KOPT-K1 (cell line): ENCODE measurements around the gene ZNF521.
"Not testable (repeated sequence)": the region's sequence is repeated elsewhere in the genome, so short reads cannot be mapped to it uniquely, and the experiment has no call there.

Experiments used
- H3K27ac ChIP-seq: fragments of 200-600 bp; sonication (generic); 2 replicates; pipeline ENCODE4 v1.5.1; 2016; ENCODE audit warnings: antibody characterized with exemption, mild to moderate bottlenecking, low read depth, low read length; ENCODE audit not compliant: poor library complexity, severe bottlenecking
- H3K36me3 ChIP-seq: fragments of 200-600 bp; sonication (generic); 2 replicates; pipeline ENCODE4 v1.5.1; 2017; ENCODE audit warnings: antibody characterized with exemption, mild to moderate bottlenecking, low read length, moderate library complexity; ENCODE audit not compliant: insufficient read depth
- H3K9me3 ChIP-seq: fragments of 200-600 bp; sonication (generic); 2 replicates; pipeline ENCODE4 v1.5.1; 2017; ENCODE audit warnings: antibody characterized with exemption, low read length, mild to moderate bottlenecking; ENCODE audit not compliant: insufficient read depth, poor library complexity, severe bottlenecking

The ZNF521 gene

DNA sequence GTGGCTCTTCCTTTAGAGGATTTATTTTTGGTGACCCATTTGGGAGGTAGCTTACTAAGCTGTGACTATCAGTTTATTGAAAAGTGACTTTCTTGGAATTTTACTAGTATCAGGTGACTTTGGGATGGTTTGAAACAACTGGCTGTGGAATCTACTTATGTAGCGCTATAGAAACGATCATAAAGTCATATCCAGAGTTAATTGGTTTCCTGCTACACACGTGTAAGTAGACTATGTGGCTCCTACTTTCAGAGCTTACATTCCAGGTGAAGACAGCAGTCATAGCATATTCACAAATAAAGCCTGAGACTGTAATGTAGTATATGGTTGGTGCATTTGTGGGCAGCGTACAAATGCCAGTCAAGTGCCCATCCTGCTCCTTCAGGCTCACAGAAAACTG lies 308.9 kb downstream of the ZNF521 start:
- H3K27ac ChIP-seq = no peak overlapping the region
- no peaks in the 10 kb centered on the region for H3K9me3 ChIP-seq
- H3K36me3 ChIP-seq = no peaks in the 10 kb centered on the region

DNA sequence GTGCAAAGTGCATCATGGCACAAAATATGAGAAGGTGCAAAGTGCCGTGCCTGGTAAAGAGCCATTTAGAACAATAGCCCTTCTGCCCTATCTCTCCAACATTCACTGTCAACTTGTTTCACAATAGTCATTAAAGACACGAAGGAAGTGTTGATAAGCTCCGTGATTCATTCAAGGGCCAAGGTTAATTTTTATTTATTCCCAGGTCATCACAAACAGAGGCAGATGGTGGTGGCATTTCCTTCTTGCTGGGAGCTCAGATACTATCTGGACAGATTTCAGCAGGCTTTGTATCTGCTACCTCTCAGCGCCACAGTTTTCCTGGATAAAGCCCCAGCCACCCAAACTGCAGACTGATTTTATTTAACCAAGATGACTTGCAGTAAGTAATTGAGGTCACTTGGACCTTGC lies 309.3 kb downstream of the ZNF521 start:
- no peak overlapping the region for H3K27ac ChIP-seq
- H3K36me3 ChIP-seq = no peaks in the 10 kb centered on the region

DNA sequence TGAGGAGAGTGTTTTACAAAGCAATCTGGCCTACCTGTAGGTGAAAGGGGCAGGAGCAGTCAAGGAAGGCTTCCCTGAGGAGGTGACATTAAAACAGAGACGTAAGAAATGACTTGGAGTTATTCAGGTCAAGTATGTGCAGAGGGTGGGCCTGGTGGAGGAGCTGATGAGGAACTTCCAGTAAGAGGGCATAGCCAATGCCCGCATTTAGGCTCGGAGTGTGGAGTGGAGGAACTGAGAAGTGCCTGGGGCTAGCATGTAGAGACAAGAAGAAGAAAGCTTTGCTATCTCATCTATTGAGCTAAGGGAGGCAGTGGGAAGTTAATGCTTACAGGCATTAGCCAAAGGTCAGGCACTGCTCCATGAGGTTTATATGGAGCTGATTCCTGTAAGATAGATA lies 312.2 kb downstream of the ZNF521 start:
- Histone ChIP-seq H3K36me3 (no peaks in the 10 kb centered on the region), H3K27ac (no peak overlapping the region), H3K9me3 (no peaks in the 10 kb centered on the region)

More for the DNA sequence above, 309.3 kb downstream of the ZNF521 start:
- no peaks in the 10 kb centered on the region for H3K9me3 ChIP-seq

DNA sequence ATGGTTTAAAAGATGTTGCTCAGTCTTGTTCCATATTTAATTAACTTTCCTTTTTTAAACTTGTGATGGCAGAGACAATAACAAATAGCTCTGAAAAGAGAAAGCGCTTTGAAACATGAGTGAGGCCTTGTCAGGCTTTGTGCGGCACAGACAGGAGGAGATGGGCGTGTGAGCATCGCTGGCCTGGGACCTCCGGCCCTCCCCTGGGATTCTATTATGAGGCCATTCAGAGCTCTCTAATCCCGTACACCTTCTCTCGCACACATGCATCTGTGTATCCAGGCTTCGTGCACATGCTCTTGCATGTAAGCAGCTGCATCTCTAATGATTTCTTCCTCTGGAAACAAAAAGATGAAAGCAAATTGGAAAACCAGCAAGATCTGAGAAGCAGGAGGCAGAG lies 313.7 kb downstream of the ZNF521 start:
- no peak overlapping the region for H3K27ac ChIP-seq
- no peaks in the 10 kb centered on the region for H3K36me3 ChIP-seq
- no peaks in the 10 kb centered on the region for H3K9me3 ChIP-seq

DNA sequence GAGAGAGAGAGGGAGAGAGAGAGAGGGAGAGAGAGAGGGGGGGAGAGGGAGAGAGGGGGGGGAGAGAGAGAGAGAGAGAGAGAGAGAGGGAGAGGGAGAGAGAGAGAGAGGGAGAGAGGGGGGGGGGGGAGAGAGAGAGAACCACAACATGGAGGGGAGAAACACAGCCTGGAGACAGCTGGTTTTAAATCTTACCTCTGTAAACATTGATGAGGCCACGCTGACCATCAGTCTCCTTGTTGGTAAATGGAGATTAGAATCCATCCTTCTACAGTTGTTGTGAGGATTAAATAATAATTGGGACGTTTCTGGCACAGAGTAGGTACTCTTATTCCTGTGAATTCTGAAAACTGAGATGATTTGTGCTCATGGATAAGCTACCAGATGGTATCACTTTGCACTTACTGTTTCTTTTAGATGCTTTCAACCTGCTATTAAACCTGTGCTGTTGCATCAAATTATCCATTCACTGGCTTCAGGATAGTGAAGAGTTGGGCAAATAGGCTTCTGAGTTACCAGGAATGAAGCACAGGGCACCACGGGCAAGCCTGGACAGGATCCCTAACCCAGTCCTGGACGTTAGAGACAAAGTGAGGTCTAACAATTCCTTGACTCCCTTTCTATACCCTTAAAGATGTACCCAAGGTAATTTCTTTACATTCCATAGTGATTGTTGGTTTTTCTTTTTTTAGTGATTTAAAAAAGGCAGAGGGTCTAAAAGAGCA lies 318.1 kb downstream of the ZNF521 start:
- Histone ChIP-seq H3K27ac (no peak overlapping the region), H3K9me3 (no peaks in the 10 kb centered on the region), H3K36me3 (no peaks in the 10 kb centered on the region)

DNA sequence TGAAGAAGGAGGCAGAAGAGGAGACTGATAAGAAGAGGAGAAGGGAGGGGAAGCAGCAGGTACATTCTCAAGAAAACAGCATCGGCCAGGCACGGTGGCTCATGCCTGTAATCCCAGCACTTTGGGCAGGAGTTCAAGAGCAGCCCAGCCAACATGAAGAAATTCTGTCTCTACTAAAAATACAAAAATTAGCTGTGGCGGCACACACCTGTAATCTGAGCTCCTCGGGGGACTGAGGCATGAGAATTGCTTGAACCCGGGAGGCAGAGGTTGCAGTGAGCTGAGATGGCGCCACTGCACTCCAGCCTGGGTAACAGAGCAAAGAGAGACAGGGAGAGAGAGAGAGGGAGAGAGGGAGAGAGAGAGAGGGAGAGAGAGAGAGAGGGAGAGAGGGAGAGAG lies 318.8 kb downstream of the ZNF521 start:
- H3K27ac ChIP-seq, H3K9me3 ChIP-seq, H3K36me3 ChIP-seq: not testable (repeated sequence)

DNA sequence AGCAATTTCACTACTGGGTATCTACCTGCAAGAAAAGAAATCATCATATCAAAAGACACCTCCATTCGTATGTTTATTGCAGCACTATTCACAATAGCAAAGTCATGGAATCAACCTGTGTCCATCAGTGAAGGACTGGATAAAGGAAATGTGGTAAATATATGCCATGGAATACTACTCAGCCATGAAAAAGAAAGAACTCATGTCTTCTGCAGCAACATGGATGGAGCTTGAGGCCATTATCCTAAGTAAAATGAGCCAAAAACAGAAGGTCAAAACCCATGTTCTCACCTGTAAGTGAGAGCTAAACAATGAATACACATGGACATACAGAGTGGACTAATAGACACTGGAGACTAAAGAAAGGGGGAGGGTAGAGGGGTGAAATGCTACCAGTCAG lies 322.2 kb downstream of the ZNF521 start:
- Histone ChIP-seq H3K27ac (no peak overlapping the region), H3K9me3 (no peaks in the 10 kb centered on the region), H3K36me3 (no peaks in the 10 kb centered on the region)

DNA sequence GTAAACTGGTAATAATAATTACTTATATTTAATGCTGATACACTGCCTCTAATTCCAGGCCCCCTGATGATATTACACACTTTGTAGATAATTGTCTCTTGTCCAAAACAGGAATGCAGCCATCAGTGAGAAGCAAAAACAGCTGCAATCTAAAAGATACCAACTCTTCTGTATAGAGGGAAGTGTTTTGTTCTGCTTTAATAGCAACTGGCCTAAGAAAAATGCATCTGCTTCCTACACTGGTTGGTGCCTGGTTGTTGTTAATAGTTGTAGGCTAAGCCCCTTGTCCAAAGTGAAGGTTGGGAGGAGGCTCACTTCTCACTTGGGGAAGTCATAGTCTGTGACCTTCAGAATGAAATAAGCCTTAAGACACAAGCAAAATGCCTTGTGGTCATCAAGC lies 332.0 kb downstream of the ZNF521 start:
- Histone ChIP-seq H3K36me3 (no peaks in the 10 kb centered on the region), H3K9me3 (no peaks in the 10 kb centered on the region), H3K27ac (no peak overlapping the region)

DNA sequence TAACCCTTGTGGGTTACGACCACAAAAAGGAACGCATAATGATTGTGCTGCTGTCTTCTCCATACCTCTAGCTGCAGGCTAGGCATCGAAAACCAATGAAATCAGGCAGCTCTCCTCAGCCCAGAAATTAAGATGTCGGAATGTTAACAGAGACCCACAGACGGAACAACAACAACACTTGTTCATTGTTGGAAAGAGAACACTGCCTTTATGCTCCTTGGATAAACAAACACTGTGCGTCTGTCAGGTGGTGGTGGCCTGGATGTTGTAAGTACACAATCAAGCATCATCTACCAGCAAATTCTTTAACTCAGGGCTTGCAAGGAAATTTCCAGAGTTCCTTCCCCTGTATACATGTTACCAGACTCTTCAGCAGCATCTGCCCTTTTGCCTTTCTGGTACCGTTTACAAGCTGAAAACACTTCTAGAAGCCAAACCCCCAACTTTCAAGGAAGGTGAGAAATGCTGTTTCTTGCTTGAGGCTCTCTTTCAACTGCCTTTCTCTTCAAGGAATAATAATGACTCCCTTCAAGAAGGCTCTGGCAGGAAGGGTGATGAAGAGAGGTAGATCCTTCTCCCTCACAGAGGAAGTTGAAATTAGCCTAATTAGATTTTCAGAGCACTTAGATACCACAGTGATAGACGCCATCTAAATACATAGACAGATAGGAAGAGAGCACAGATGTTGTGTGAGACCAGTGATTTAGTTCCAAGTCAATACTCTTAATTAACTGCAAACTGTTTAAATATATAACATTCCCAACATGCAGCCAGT lies 332.7 kb downstream of the ZNF521 start:
- H3K9me3 ChIP-seq = no peaks in the 10 kb centered on the region
- no peak overlapping the region for H3K27ac ChIP-seq
- H3K36me3 ChIP-seq = no peaks in the 10 kb centered on the region

DNA sequence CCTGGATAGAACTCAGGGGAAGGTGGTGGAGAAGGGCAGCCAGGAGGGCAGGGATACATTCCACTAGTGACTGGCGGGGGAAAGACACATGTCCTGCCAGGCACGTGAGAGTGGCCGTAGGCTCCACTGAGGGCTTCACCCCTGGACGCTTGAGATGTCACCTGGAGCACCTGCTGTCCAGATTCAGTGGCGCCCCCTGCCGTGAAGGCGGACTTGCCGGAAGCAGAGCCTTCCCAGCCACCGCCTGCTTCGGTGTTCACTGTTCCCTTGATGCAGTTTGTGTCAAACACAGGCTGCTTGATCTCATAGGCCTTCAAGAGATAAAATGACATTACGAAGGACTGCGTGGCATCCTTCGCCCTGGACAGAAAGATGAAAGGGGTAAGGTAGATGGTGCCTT lies 335.3 kb downstream of the ZNF521 start:
- H3K9me3 ChIP-seq = no peaks in the 10 kb centered on the region
- H3K27ac ChIP-seq = no peak overlapping the region
- H3K36me3 ChIP-seq = no peaks in the 10 kb centered on the region

DNA sequence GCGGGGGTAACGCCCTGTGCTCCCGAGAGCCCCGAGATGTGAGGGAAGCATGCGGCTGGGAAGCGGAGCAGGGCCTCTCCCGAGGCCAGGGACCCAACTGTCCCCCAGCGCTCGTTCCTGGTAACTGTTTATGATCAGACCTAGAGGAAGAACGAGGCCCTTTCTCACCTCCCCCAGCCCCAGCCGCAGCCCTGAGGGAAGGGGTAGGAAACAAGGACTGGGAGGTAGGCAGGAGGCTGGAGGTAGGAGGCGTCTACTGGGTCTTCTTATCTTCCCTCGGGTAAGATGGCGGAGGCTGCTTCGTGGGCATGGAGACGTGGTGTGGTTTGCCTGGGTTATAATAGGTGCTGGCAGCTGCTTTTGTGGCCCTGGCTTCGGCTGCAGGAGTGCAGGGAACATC lies 335.8 kb downstream of the ZNF521 start:
- Histone ChIP-seq H3K27ac (no peak overlapping the region), H3K9me3 (no peaks in the 10 kb centered on the region)

More for the DNA sequence above, 335.8 kb downstream of the ZNF521 start:
- H3K36me3 ChIP-seq = no peaks in the 10 kb centered on the region
